ENCODE data around the gene OR51F2.
"Not testable (repeated sequence)": the region's sequence is repeated elsewhere in the genome, so short reads cannot be mapped to it uniquely, and the experiment has no call there.

Gene OR51F2

GRCh38 chr11:4821021-4821420 is at the start of gene OR51F2:
Gene OR51F2 (plus strand): TSS chr11:4821321. CDS start chr11:4821422, 101 bp downstream.
- DNase-seq (ENCODE audit: low spot score), result no peak

- DNase-seq (ENCODE audit: low spot score), result no peak
Observed at GRCh38 chr11:4782454-4782853, 38.7 kb upstream of the OR51F2 start.

- no peak for DNase-seq (ENCODE audit: low spot score)
Observed at GRCh38 chr11:4797206-4797605, 23.9 kb upstream of the OR51F2 start.

GRCh38 chr11:4798427-4799183 is 22.5 kb upstream of the OR51F2 start:
- no peak for DNase-seq (ENCODE audit: low spot score)

- not testable (repeated sequence) for DNase-seq (ENCODE audit: low spot score)
Observed at GRCh38 chr11:4801316-4801715, 19.8 kb upstream of the OR51F2 start.

GRCh38 chr11:4804280-4804679 is 16.8 kb upstream of the OR51F2 start, which contains the start of gene OR52R1:
Gene OR52R1 (minus strand): TSS chr11:4804380. CDS start chr11:4804380, 0 bp downstream.
- DNase-seq (ENCODE audit: low spot score), result no peak

GRCh38 chr11:4808476-4808875 is 12.6 kb upstream of the OR51F2 start:
- DNase-seq (ENCODE audit: low spot score), result no peak

- no peak for DNase-seq (ENCODE audit: low spot score)
Observed at GRCh38 chr11:4809246-4809645, 11.9 kb upstream of the OR51F2 start.

GRCh38 chr11:4825132-4825531 is 4.0 kb downstream of the OR51F2 start:
- no peak for DNase-seq (ENCODE audit: low spot score)

- no peak for DNase-seq (ENCODE audit: low spot score)
Observed at GRCh38 chr11:4826425-4826824, 5.3 kb downstream of the OR51F2 start.

- DNase-seq (ENCODE audit: low spot score), result no peak
Observed at GRCh38 chr11:4830346-4830745, 9.2 kb downstream of the OR51F2 start.

GRCh38 chr11:4830909-4831308 is 9.8 kb downstream of the OR51F2 start:
- no peak for DNase-seq (ENCODE audit: low spot score)

- no peak for DNase-seq (ENCODE audit: low spot score)
Observed at GRCh38 chr11:4839851-4840549, 18.9 kb downstream of the OR51F2 start.

GRCh38 chr11:4848908-4849532 is 27.9 kb downstream of the OR51F2 start, which contains the start of gene OR51S1:
Gene OR51S1 (minus strand): TSS chr11:4849208. CDS start chr11:4849208, 0 bp downstream.
- no peak for DNase-seq (ENCODE audit: low spot score)

- no peak for DNase-seq (ENCODE audit: low spot score)
Observed at GRCh38 chr11:4851033-4851432, 29.9 kb downstream of the OR51F2 start.

- not testable (repeated sequence) for DNase-seq (ENCODE audit: low spot score)
Observed at GRCh38 chr11:4854286-4854685, 33.2 kb downstream of the OR51F2 start.

GRCh38 chr11:4862447-4863236 is 41.5 kb downstream of the OR51F2 start:
- no peak for DNase-seq (ENCODE audit: low spot score)

- no peak for DNase-seq (ENCODE audit: low spot score)
Observed at GRCh38 chr11:4863876-4864275, 42.8 kb downstream of the OR51F2 start.

- no peak for DNase-seq (ENCODE audit: low spot score)
Observed at GRCh38 chr11:4865855-4866254, 44.7 kb downstream of the OR51F2 start.
